ENCODE measurements around the gene PTPRG.

Gene PTPRG

GRCh38 chr3:62159709-62160092, 598.3 kb downstream of the PTPRG start:
- DNase-seq (ENCODE audit: low read depth): no peak

- DNase-seq (ENCODE audit: low read depth): no peak
Measured at GRCh38 chr3:62161371-62161770, 600.0 kb downstream of the PTPRG start.

- DNase-seq (ENCODE audit: low read depth): no peak
Measured at GRCh38 chr3:62164196-62164595, 602.8 kb downstream of the PTPRG start.

GRCh38 chr3:62164746-62165145, 603.4 kb downstream of the PTPRG start:
- no peak for DNase-seq (ENCODE audit: low read depth)

GRCh38 chr3:62167566-62168262, 606.3 kb downstream of the PTPRG start:
- DNase-seq (ENCODE audit: low read depth): no peak

- no peak for DNase-seq (ENCODE audit: low read depth)
Measured at GRCh38 chr3:62168356-62168755, 607.0 kb downstream of the PTPRG start.

GRCh38 chr3:62169906-62170660, 608.7 kb downstream of the PTPRG start:
- no peak for DNase-seq (ENCODE audit: low read depth)

GRCh38 chr3:62171789-62172188, 610.4 kb downstream of the PTPRG start:
- DNase-seq (ENCODE audit: low read depth): no peak

- no peak for DNase-seq (ENCODE audit: low read depth)
Measured at GRCh38 chr3:62172199-62172598, 610.8 kb downstream of the PTPRG start.

GRCh38 chr3:62173939-62174515, 612.7 kb downstream of the PTPRG start:
- no peak for DNase-seq (ENCODE audit: low read depth)

GRCh38 chr3:62175161-62175560, 613.8 kb downstream of the PTPRG start:
- DNase-seq (ENCODE audit: low read depth): no peak

- no peak for DNase-seq (ENCODE audit: low read depth)
Measured at GRCh38 chr3:62178032-62178431, 616.7 kb downstream of the PTPRG start.

- DNase-seq (ENCODE audit: low read depth): no peak
Measured at GRCh38 chr3:62178739-62179600, 617.6 kb downstream of the PTPRG start.

GRCh38 chr3:62180514-62180913, 619.1 kb downstream of the PTPRG start:
- no peak for DNase-seq (ENCODE audit: low read depth)

- DNase-seq (ENCODE audit: low read depth): no peak
Measured at GRCh38 chr3:62183087-62183486, 621.7 kb downstream of the PTPRG start.

- DNase-seq (ENCODE audit: low read depth): no peak
Measured at GRCh38 chr3:62183969-62184368, 622.6 kb downstream of the PTPRG start.

- no peak for DNase-seq (ENCODE audit: low read depth)
Measured at GRCh38 chr3:62184559-62184958, 623.2 kb downstream of the PTPRG start.

- no peak for DNase-seq (ENCODE audit: low read depth)
Measured at GRCh38 chr3:62187022-62187431, 625.7 kb downstream of the PTPRG start.

- peak; percentile 11 for DNase-seq (ENCODE audit: low read depth)
Measured at GRCh38 chr3:62188681-62189375, 627.5 kb downstream of the PTPRG start.

GRCh38 chr3:62189376-62189698, 628.0 kb downstream of the PTPRG start:
- DNase-seq (ENCODE audit: low read depth): no peak

- no peak for DNase-seq (ENCODE audit: low read depth)
Measured at GRCh38 chr3:62192891-62193290, 631.5 kb downstream of the PTPRG start.
